ENCODE data around the gene KRTAP4-6.

DNA sequence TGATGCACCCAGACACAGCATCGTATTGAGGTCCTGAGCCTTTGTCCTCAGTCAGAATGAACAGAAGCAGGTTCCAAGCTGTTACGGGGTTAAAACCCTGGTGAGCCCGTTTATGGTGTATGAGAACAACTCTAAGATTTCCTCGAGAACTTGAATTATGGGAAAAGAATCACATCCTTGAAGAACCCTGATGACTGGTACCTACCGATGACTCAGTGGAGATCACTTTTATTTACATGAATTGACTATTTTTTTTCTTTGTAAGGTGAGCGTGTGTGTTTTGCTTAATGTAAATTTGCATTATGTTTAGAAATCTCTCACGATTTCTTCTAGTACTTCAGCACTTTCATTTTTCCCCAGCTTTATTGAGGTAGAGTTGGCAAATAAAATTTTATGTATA lies 23.5 kb upstream of the KRTAP4-6 start:
- TF ChIP-seq EZH2 (IDR thresholded peaks at IDR 0.05) (no peak), POLR2AphosphoS5 (IDR thresholded peaks at IDR 0.05; ENCODE audit: borderline replicate concordance, low read depth, low read length) (no peak), FOXP2 (optimal IDR thresholded peaks at IDR 0.05; ENCODE audit: control extremely low read depth, extremely low read length, insufficient read depth) (no peak)
